Caco-2 (cell line): ENCODE data around the gene CPD. TPM values are rescaled to one million over a fixed set of nuclear protein-coding genes. Genes with fewer than 3 reads are reported as not detected.

ENCODE experiments used
- BruUV-seq: library from RNA; stranded (reverse); fragments of 400-500 nt; replicated peaks from 2 replicates; lab custom pipeline; 2021; lab: Mats Ljungman, UMichigan
- CTCF ChIA-PET: fragments of 300-600 bp; sonication (Branson Sonifier 250); formaldehyde crosslinking; loops from one replicate; lab custom pipeline; 2022; ENCODE audit warnings: antibody characterized with exemption; lab: Charles Lee
- POLR2A ChIA-PET: fragments of 300-600 bp; sonication (Branson Sonifier 250); formaldehyde crosslinking; loops from one replicate; lab custom pipeline; 2022; ENCODE audit warnings: antibody characterized with exemption; lab: Charles Lee
- DNase-seq, 2 experiments: peaks; one replicate each; pipeline versions ENCODE4 v3.0.0 to v3.0.0-alpha.2; 2020 to 2022
- H3K27me3 ChIP-seq: replicated peaks from 2 replicates; pipeline ENCODE4 v1.6.0; 2011; ENCODE audit warnings: low read length; ENCODE audit not compliant: control insufficient read depth, insufficient read depth
- H3K36me3 ChIP-seq: 2 replicates; pipeline ENCODE4 v1.5.1; 2011; ENCODE audit warnings: low read length; ENCODE audit not compliant: control insufficient read depth, insufficient read depth
- H3K4me1 ChIP-seq: fragments of 250-450 bp; sonication (Bioruptor Pico); 2 replicates; pipeline ENCODE4 v1.5.1; 2020; ENCODE audit warnings: mild to moderate bottlenecking
- H3K4me3 ChIP-seq: 2 replicates; pipeline ENCODE4 v1.5.1; 2011; ENCODE audit warnings: low read depth, mild to moderate bottlenecking, control low read depth, low read length
- H3K9me3 ChIP-seq: fragments of 250-450 bp; sonication (Bioruptor Pico); 2 replicates; pipeline ENCODE4 v1.5.1; 2020; ENCODE audit warnings: mild to moderate bottlenecking, moderate library complexity
- H3K27ac Mint-ChIP-seq: one replicate; pipeline ENCODE4 v1.8.0; 2022; ENCODE audit warnings: mixed read lengths; ENCODE audit not compliant: unreplicated experiment
- H3K27me3 Mint-ChIP-seq: one replicate; pipeline ENCODE4 v1.8.0; 2022; ENCODE audit warnings: mixed read lengths; ENCODE audit not compliant: insufficient read depth, unreplicated experiment
- H3K36me3 Mint-ChIP-seq: one replicate; pipeline ENCODE4 v1.8.0; 2022; ENCODE audit warnings: mild to moderate bottlenecking, mixed read lengths; ENCODE audit not compliant: insufficient read depth, unreplicated experiment
- H3K4me1 Mint-ChIP-seq: one replicate; pipeline ENCODE4 v1.8.0; 2022; ENCODE audit warnings: low read depth, mixed read lengths; ENCODE audit not compliant: unreplicated experiment
- H3K4me3 Mint-ChIP-seq: one replicate; pipeline ENCODE4 v1.8.0; 2022; ENCODE audit warnings: mild to moderate bottlenecking, moderate library complexity, mixed read lengths; ENCODE audit not compliant: unreplicated experiment
- H3K9me3 Mint-ChIP-seq: one replicate; pipeline ENCODE4 v1.8.0; 2022; ENCODE audit warnings: mixed read lengths; ENCODE audit not compliant: unreplicated experiment
- intact Hi-C: fragments of 100-400 bp; cut with micrococcal nuclease; formaldehyde crosslinking; loops from one replicate; pipeline ENCODE4 v1.10.0; 2022; ENCODE audit not compliant: unreplicated experiment
- total RNA-seq: library from RNA; stranded (reverse); gene quantifications from 2 replicates; pipeline ENCODE4 v1.2.3, GENCODE V29; 2022
- TF ChIP-seq, protein P1 (sequence below), 2 experiments: fragments of 200-600 bp in 1 of 2; IDR thresholded peaks; 1 replicate in 1 of 2; 2 replicates in 1 of 2; pipeline versions ENCODE4 v1.5.1 to v1.8.0; 2011 to 2022; ENCODE audit warnings: antibody characterized with exemption in 1 of 2, control low read depth in 1 of 2, inconsistent platforms in 1 of 2, low read depth in 1 of 2, low read length in 1 of 2, mild to moderate bottlenecking in 1 of 2, moderate library complexity in 1 of 2; ENCODE audit not compliant: insufficient read depth in 1 of 2, severe bottlenecking in 1 of 2, unreplicated experiment in 1 of 2

CPD gene
- total RNA-seq, 1 experiment from 2014 or later, result 127 TPM

DNA sequence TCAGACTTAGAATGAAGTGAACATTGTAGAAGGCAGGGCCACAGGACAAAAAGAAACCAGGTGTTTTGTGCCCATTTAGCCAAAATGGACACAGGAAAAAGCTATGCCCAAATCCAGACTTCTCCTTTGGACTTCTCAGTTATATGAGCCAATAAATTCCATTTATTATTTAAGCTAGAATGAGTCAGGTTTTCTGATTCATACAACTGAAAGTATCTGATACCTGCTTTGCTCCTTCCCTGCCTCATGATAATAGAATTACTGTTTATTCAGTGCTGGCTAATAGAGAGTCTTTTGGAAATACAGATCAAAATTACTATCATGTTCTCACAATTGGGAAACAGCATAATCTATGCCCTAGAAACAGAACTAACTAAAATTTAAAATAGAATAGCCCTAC lies 8.7 kb upstream of the CPD start:
- Mint-ChIP-seq H3K27me3 (no peaks in the 10 kb centered on the region), H3K4me1 (peaks cover 7% of the 10 kb centered on the region), H3K9me3 (no peaks in the 10 kb centered on the region), H3K36me3 (no peaks in the 10 kb centered on the region), H3K4me3 (no peak overlapping the region), H3K27ac (no peak overlapping the region)
- TF ChIP-seq, protein P1, sequence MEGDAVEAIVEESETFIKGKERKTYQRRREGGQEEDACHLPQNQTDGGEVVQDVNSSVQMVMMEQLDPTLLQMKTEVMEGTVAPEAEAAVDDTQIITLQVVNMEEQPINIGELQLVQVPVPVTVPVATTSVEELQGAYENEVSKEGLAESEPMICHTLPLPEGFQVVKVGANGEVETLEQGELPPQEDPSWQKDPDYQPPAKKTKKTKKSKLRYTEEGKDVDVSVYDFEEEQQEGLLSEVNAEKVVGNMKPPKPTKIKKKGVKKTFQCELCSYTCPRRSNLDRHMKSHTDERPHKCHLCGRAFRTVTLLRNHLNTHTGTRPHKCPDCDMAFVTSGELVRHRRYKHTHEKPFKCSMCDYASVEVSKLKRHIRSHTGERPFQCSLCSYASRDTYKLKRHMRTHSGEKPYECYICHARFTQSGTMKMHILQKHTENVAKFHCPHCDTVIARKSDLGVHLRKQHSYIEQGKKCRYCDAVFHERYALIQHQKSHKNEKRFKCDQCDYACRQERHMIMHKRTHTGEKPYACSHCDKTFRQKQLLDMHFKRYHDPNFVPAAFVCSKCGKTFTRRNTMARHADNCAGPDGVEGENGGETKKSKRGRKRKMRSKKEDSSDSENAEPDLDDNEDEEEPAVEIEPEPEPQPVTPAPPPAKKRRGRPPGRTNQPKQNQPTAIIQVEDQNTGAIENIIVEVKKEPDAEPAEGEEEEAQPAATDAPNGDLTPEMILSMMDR (IDR thresholded peaks at IDR 0.05; ENCODE audit: insufficient read depth in 1 of 2, low read depth in 1 of 2, low read length in 1 of 2, severe bottlenecking in 1 of 2, unreplicated experiment in 1 of 2), result no peak
- Histone ChIP-seq H3K27me3 (no peaks in the 10 kb centered on the region), H3K4me1 (no peaks in the 10 kb centered on the region), H3K9me3 (no peaks in the 10 kb centered on the region), H3K36me3 (no peaks in the 10 kb centered on the region), H3K4me3 (no peak overlapping the region)
- POLR2A ChIA-PET, result no interaction called here
- BruUV-seq, result no TSS peak
- no peak for DNase-seq
- CTCF ChIA-PET, result interaction anchor here (0.7 kb wide), 1 partner anchor 19 kb away, joined by 3 read pairs; no protein-coding TSS in a partner anchor
- intact Hi-C loops, result no loop called here

DNA sequence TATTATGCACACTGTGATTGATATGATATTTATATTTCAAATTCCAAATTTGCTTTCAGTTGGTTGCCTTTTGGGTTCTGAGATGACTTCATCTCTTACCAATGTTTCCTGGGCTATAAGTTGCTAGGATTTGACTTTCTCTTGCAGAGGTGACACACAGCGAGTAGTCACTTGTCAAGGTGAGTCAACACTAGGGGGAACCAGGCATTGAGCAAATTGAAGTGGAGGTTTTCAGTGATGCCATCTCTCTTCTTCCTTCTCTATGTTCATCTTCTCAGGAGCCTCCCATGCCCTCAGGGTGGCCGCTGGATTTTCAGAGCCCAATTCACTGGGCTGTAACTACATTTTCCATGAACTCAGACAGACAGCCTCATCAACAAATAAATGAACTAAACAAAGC lies 6.0 kb upstream of the CPD start:
- ChIA-PET POLR2A (no interaction called here), CTCF (no interaction called here)
- Mint-ChIP-seq H3K9me3 (no peaks in the 10 kb centered on the region), H3K4me1 (peaks cover 21% of the 10 kb centered on the region), H3K27ac (no peak overlapping the region), H3K27me3 (no peaks in the 10 kb centered on the region), H3K36me3 (no peaks in the 10 kb centered on the region), H3K4me3 (no peak overlapping the region)
- DNase-seq, result peak in 1 of 2 experiments; percentile 34
- peaks cover 22% of the 10 kb centered on the region for H3K4me1 ChIP-seq
- no TSS peak for BruUV-seq
- intact Hi-C loops, result no loop called here
- H3K4me3 ChIP-seq, result no peak overlapping the region
- H3K9me3 ChIP-seq, result no peaks in the 10 kb centered on the region
- H3K36me3 ChIP-seq, result no peaks in the 10 kb centered on the region
- TF ChIP-seq, protein P1 (IDR thresholded peaks at IDR 0.05; ENCODE audit: insufficient read depth in 1 of 2, low read depth in 1 of 2, low read length in 1 of 2, severe bottlenecking in 1 of 2, unreplicated experiment in 1 of 2), result peak in 1 of 2 experiments; percentile 37
- no peaks in the 10 kb centered on the region for H3K27me3 ChIP-seq

DNA sequence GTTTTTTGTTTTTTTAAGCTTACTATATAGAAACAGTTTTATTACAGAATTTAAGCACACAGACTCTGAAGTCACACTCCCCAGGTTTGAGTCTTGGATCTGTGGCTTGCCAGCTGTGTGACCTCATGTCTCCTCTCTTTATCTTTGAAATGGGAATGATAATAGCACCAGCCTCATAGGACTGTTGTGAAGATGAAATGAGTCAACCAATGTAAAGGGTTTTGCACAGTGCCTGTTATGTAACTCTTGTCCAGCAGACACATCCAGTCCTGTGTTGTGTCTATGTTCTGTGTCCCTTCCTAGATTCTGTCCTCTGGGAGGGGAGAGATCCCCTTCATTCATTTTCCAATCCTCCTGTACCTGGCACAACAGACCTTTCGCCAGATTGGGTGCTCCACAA lies 3.1 kb upstream of the CPD start:
- Histone ChIP-seq H3K27me3 (no peaks in the 10 kb centered on the region), H3K4me3 (no peak overlapping the region), H3K9me3 (no peaks in the 10 kb centered on the region), H3K4me1 (peaks cover 26% of the 10 kb centered on the region), H3K36me3 (no peaks in the 10 kb centered on the region)
- Mint-ChIP-seq H3K36me3 (peaks cover 16% of the 10 kb centered on the region), H3K27me3 (no peaks in the 10 kb centered on the region), H3K4me3 (no peak overlapping the region), H3K27ac (no peak overlapping the region), H3K4me1 (peaks cover 33% of the 10 kb centered on the region), H3K9me3 (no peaks in the 10 kb centered on the region)
- intact Hi-C loops, result no loop called here
- POLR2A ChIA-PET, result no interaction called here
- CTCF ChIA-PET, result interaction anchor here (1.1 kb wide), 1 partner anchor 35 kb away, joined by 3 read pairs; no protein-coding TSS in a partner anchor
- no peak for DNase-seq
- TF ChIP-seq, protein P1 (IDR thresholded peaks at IDR 0.05; ENCODE audit: insufficient read depth in 1 of 2, low read depth in 1 of 2, low read length in 1 of 2, severe bottlenecking in 1 of 2, unreplicated experiment in 1 of 2), result no peak
- no TSS peak for BruUV-seq
